Parathyroid adenoma (tissue), 2 donors: ENCODE data around the gene UGT1A7.

Experiments used
- H2AFZ ChIP-seq: fragments of 300-600 bp; sonication (generic); one replicate; pipeline ENCODE4 v1.7.0; 2017; ENCODE audit warnings: antibody characterized with exemption, mild to moderate bottlenecking
- H3K27ac ChIP-seq: fragments of 300-600 bp; sonication (generic); one replicate; pipeline ENCODE4 v1.7.0; 2017
- H3K27me3 ChIP-seq: fragments of 300-600 bp; sonication (generic); one replicate; pipeline ENCODE4 v1.7.0; 2017; ENCODE audit warnings: low read length; ENCODE audit not compliant: control insufficient read depth, insufficient read depth
- H3K36me3 ChIP-seq: fragments of 300-600 bp; sonication (generic); one replicate; pipeline ENCODE4 v1.7.0; 2017; ENCODE audit warnings: low read length; ENCODE audit not compliant: control insufficient read depth, insufficient read depth
- H3K4me1 ChIP-seq: fragments of 300-600 bp; sonication (generic); one replicate; pipeline ENCODE4 v1.7.0; 2017; ENCODE audit warnings: control low read depth
- H3K4me2 ChIP-seq: fragments of 300-600 bp; sonication (generic); one replicate; pipeline ENCODE4 v1.7.0; 2017; ENCODE audit warnings: low read length
- H3K4me3 ChIP-seq: fragments of 300-600 bp; sonication (generic); one replicate; pipeline ENCODE4 v1.7.0; 2017; ENCODE audit warnings: low read depth, low read length
- H3K79me2 ChIP-seq: fragments of 300-600 bp; sonication (generic); one replicate; pipeline ENCODE4 v1.7.0; 2017; ENCODE audit warnings: control low read depth
- H3K9ac ChIP-seq: fragments of 300-600 bp; sonication (generic); one replicate; pipeline ENCODE4 v1.7.0; 2017; ENCODE audit warnings: mild to moderate bottlenecking
- H3K9me3 ChIP-seq: fragments of 300-600 bp; sonication (generic); one replicate; pipeline ENCODE4 v1.7.0; 2017; ENCODE audit warnings: low read length; ENCODE audit not compliant: control insufficient read depth
- TF ChIP-seq, protein P1 (sequence below): fragments of 300-600 bp; sonication (generic); IDR thresholded peaks from one replicate; pipeline ENCODE4 v1.7.0; 2017; ENCODE audit warnings: antibody characterized with exemption, mild to moderate bottlenecking
- donor health status: primary hyperparathyroidism.

Gene UGT1A7

DNA sequence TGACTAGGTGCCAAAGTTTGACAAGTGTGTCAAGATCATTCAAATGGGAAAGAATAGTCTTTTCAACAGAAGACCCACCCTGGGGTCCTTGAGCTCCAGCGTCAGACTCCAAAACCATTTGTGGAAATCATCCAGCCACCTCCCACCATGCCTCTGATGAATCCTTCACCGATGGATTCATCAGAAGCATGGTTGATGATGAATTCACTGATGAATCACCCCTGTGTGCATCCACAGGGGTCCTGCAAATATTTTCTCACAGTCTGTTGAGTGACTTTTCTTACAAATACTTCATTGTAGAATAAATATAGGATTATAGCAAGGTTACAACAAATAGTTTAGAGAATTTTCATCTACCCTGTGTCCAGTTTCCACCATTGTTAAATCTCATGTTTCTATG is 5.7 kb upstream of the UGT1A7 start:
- Histone ChIP-seq H3K36me3 (no peaks in the 10 kb centered on the region), H3K9me3 (no peaks in the 10 kb centered on the region), H3K79me2 (no peaks in the 10 kb centered on the region), H3K4me3 (no peak overlapping the region), H3K9ac (no peak overlapping the region), H3K4me1 (no peaks in the 10 kb centered on the region), H3K4me2 (no peak overlapping the region), H2AFZ (no peak overlapping the region), H3K27me3 (no peaks in the 10 kb centered on the region), H3K27ac (no peak overlapping the region)
- TF ChIP-seq, protein P1, sequence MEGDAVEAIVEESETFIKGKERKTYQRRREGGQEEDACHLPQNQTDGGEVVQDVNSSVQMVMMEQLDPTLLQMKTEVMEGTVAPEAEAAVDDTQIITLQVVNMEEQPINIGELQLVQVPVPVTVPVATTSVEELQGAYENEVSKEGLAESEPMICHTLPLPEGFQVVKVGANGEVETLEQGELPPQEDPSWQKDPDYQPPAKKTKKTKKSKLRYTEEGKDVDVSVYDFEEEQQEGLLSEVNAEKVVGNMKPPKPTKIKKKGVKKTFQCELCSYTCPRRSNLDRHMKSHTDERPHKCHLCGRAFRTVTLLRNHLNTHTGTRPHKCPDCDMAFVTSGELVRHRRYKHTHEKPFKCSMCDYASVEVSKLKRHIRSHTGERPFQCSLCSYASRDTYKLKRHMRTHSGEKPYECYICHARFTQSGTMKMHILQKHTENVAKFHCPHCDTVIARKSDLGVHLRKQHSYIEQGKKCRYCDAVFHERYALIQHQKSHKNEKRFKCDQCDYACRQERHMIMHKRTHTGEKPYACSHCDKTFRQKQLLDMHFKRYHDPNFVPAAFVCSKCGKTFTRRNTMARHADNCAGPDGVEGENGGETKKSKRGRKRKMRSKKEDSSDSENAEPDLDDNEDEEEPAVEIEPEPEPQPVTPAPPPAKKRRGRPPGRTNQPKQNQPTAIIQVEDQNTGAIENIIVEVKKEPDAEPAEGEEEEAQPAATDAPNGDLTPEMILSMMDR, result no peak

DNA sequence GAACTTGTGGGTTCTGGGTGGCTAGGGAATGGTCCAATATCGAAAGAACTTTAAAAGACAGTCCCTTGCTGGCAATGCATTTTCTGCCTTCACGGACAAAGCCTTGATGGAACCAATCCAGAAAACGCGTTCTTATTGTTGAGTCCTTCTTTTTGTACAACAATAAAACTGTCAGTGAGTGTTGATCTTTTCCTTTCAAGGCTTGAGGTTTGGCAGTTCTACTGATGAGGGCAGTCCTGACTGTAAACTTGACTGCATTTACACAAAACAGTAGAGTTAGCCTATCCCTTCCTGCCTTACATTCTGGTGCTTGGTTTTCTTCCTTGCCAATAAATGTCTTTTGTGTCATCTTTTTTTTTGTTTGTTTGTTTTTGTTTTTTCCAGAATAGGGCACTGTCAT is 2.5 kb upstream of the UGT1A7 start:
- H3K4me3 ChIP-seq, result no peak overlapping the region

DNA sequence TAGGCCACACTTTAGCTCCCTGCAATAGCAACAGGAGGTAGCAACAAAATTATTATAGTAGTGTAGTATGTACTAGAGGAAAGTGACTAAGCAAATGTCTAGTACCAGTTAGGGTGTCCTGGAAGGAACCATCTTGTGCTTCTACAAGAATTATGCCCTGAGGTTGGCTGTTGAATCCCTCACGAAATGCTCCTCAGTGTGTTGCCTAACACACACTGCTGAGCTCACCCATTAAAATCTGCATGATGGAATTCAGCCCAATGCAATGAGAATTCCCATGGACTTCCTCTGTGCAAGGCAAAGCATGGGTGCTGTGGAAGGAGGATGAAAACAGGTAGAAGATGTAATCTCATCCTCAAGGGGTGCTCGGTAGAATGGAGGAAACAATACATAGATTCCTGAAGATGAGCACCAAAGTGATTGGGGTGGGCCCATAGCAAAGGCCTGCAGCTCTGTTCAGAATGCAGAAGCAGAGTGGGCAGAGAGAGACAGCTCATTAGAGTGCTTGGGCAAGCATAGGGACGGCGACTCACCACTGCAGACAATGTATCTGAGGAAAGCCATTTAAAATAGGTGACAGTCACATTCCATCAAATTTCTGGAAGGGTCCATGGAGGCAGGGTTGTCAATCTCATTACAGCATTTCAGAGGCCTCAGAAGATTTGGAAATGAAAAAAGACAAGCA is 1.2 kb upstream of the UGT1A7 start:
- no peak overlapping the region for H3K9ac ChIP-seq
- TF ChIP-seq, protein P1, result no peak
- no peaks in the 10 kb centered on the region for H3K79me2 ChIP-seq
- H3K27ac ChIP-seq, result no peak overlapping the region
- no peaks in the 10 kb centered on the region for H3K36me3 ChIP-seq
- H3K9me3 ChIP-seq, result no peaks in the 10 kb centered on the region
- H3K4me1 ChIP-seq, result no peaks in the 10 kb centered on the region
- no peak overlapping the region for H3K4me3 ChIP-seq
- no peak overlapping the region for H3K4me2 ChIP-seq
- no peaks in the 10 kb centered on the region for H3K27me3 ChIP-seq
- no peak overlapping the region for H2AFZ ChIP-seq

More for the DNA sequence above, 2.5 kb upstream of the UGT1A7 start:
- Histone ChIP-seq H3K27me3 (no peaks in the 10 kb centered on the region), H3K27ac (no peak overlapping the region), H3K4me2 (no peak overlapping the region), H3K36me3 (no peaks in the 10 kb centered on the region), H2AFZ (no peak overlapping the region), H3K9me3 (no peaks in the 10 kb centered on the region), H3K9ac (no peak overlapping the region), H3K4me1 (no peaks in the 10 kb centered on the region), H3K79me2 (no peaks in the 10 kb centered on the region)
- TF ChIP-seq, protein P1, result no peak

DNA sequence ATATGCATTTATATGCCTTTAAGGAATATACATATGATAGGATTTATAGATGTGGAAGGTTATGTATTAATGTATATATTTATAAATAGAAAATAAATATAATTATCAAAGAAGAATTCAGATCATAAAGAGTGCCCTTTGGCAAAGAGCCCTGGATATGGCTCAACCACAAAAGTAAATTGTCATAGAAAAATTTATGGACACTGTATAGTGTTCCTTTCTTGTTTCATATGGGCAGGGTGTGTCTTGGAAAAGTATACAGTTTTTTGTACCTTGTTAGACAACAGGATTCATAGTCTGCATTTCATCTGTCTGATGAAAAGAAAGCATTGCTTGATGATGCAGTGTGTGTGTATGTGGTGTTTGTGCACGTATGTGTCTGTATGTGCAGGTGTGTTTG is 2.9 kb downstream of the UGT1A7 start:
- TF ChIP-seq, protein P1, result no peak
- no peak overlapping the region for H3K4me3 ChIP-seq
- H3K9me3 ChIP-seq, result no peaks in the 10 kb centered on the region
- no peaks in the 10 kb centered on the region for H3K79me2 ChIP-seq
- H2AFZ ChIP-seq, result no peak overlapping the region
- no peak overlapping the region for H3K9ac ChIP-seq
- H3K27ac ChIP-seq, result no peak overlapping the region
- no peak overlapping the region for H3K4me2 ChIP-seq
- no peaks in the 10 kb centered on the region for H3K36me3 ChIP-seq
- no peaks in the 10 kb centered on the region for H3K4me1 ChIP-seq
- H3K27me3 ChIP-seq, result no peaks in the 10 kb centered on the region

DNA sequence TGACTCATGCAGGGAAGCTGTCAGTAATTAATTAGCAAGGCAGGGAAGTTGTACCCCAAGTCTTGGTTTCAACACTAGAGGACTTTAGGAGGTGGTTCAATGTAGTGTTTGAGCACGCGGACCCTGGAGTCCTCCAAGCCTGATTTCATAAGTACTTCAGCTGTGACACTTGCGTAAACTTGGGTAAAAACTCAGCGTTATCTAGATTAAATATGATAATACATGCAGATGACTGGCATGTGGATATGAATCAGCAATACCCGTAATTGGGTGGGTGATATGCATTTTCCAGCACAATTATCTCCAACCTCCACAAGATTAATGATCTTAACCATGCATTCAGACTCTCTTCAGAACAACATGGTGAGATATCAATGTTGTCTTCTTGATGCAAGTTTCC is 5.2 kb downstream of the UGT1A7 start:
- Histone ChIP-seq H3K4me2 (no peak overlapping the region), H3K9ac (no peak overlapping the region), H3K4me1 (no peaks in the 10 kb centered on the region), H3K27me3 (no peaks in the 10 kb centered on the region), H3K4me3 (no peak overlapping the region), H3K36me3 (no peaks in the 10 kb centered on the region), H2AFZ (no peak overlapping the region), H3K79me2 (no peaks in the 10 kb centered on the region), H3K9me3 (no peaks in the 10 kb centered on the region), H3K27ac (no peak overlapping the region)
- TF ChIP-seq, protein P1, result no peak
